Measurements from ENCODE around the gene MESP1.

- TF ChIP-seq EZH2 (IDR thresholded peaks at IDR 0.05; ENCODE audit: borderline replicate concordance, low read depth, low read length, severe bottlenecking), result no peak
- no peak for TF ChIP-seq CTCF (IDR thresholded peaks at IDR 0.05; ENCODE audit: borderline replicate concordance, extremely low read depth, low read length, poor library complexity, severe bottlenecking)
These were observed 32.2 kb upstream of the MESP1 start for GRCh38 chr15:89783111-89783860.
